IPS-18c (cell line): ENCODE measurements around the gene ALG12.

ENCODE experiments used
- H3K4me3 ChIP-seq: 2 replicates; pipeline ENCODE4 v1.7.0; 2013; ENCODE audit warnings: low read depth, mild to moderate bottlenecking, low read length, moderate library complexity; ENCODE audit not compliant: insufficient read depth
- H3K9me3 ChIP-seq: one replicate; pipeline ENCODE4 v1.6.1; 2013; ENCODE audit warnings: mild to moderate bottlenecking, low read length, moderate library complexity; ENCODE audit not compliant: control insufficient read depth, insufficient read depth

The ALG12 gene

GRCh38 chr22:49869845-49870712 lies 48.2 kb downstream of the ALG12 start:
- Histone ChIP-seq H3K9me3 (peaks cover 5% of the 10 kb centered on the region), H3K4me3 (no peak overlapping the region)

GRCh38 chr22:49869086-49869830 lies 49.0 kb downstream of the ALG12 start:
- Histone ChIP-seq H3K9me3 (peaks cover 5% of the 10 kb centered on the region), H3K4me3 (no peak overlapping the region)

- peaks cover 5% of the 10 kb centered on the region for H3K9me3 ChIP-seq
- H3K4me3 ChIP-seq = no peak overlapping the region
Observed at GRCh38 chr22:49867303-49868265, 50.7 kb downstream of the ALG12 start.

- H3K4me3 ChIP-seq = no peak overlapping the region
Observed at GRCh38 chr22:49866646-49867045, 51.6 kb downstream of the ALG12 start.

GRCh38 chr22:49866134-49866533 lies 52.1 kb downstream of the ALG12 start:
- no peak overlapping the region for H3K4me3 ChIP-seq

More at GRCh38 chr22:49866646-49867045, 51.6 kb downstream of the ALG12 start:
- peaks cover 5% of the 10 kb centered on the region for H3K9me3 ChIP-seq

GRCh38 chr22:49865156-49865555 lies 53.1 kb downstream of the ALG12 start:
- Histone ChIP-seq H3K4me3 (no peak overlapping the region), H3K9me3 (peaks cover 5% of the 10 kb centered on the region)

More at GRCh38 chr22:49866134-49866533, 52.1 kb downstream of the ALG12 start:
- H3K9me3 ChIP-seq = peaks cover 5% of the 10 kb centered on the region

GRCh38 chr22:49863931-49864330 lies 54.3 kb downstream of the ALG12 start:
- peaks cover 3% of the 10 kb centered on the region for H3K9me3 ChIP-seq

GRCh38 chr22:49862496-49862776 lies 55.8 kb downstream of the ALG12 start:
- H3K4me3 ChIP-seq = no peak overlapping the region

More at GRCh38 chr22:49863931-49864330, 54.3 kb downstream of the ALG12 start:
- no peak overlapping the region for H3K4me3 ChIP-seq

GRCh38 chr22:49861642-49862495 lies 56.4 kb downstream of the ALG12 start:
- no peak overlapping the region for H3K4me3 ChIP-seq
- peaks cover 3% of the 10 kb centered on the region for H3K9me3 ChIP-seq

More at GRCh38 chr22:49862496-49862776, 55.8 kb downstream of the ALG12 start:
- H3K9me3 ChIP-seq = peaks cover 3% of the 10 kb centered on the region

GRCh38 chr22:49858827-49859226 lies 59.4 kb downstream of the ALG12 start:
- Histone ChIP-seq H3K4me3 (no peak overlapping the region), H3K9me3 (no peaks in the 10 kb centered on the region)

- H3K9me3 ChIP-seq = no peaks in the 10 kb centered on the region
- H3K4me3 ChIP-seq = no peak overlapping the region
Observed at GRCh38 chr22:49856766-49857618, 61.2 kb downstream of the ALG12 start.

- no peak overlapping the region for H3K4me3 ChIP-seq
- H3K9me3 ChIP-seq = no peaks in the 10 kb centered on the region
Observed at GRCh38 chr22:49856343-49856742, 61.9 kb downstream of the ALG12 start.

GRCh38 chr22:49855251-49855911 lies 62.9 kb downstream of the ALG12 start:
- Histone ChIP-seq H3K4me3 (no peak overlapping the region), H3K9me3 (no peaks in the 10 kb centered on the region)

GRCh38 chr22:49853981-49854831 lies 64.0 kb downstream of the ALG12 start:
- H3K9me3 ChIP-seq = no peaks in the 10 kb centered on the region
- peak overlapping the region; percentile 63 for H3K4me3 ChIP-seq
